T-helper 2 cell treated with Interferon-gamma antibody and Interleukin-4, amounts not matched to agents 5 μg/mL and 100 μg/mL, for 36 hours (primary cell): Measurements from ENCODE around the gene ANKRD2.

ENCODE experiments used
- DNase-seq: peaks from one replicate; pipeline ENCODE4 v3.0.0; 2021; ENCODE audit warnings: low spot score
- H3K27ac Mint-ChIP-seq: one replicate; pipeline ENCODE4 v1.8.0; 2021; ENCODE audit warnings: mild to moderate bottlenecking, mixed read lengths
- H3K27me3 Mint-ChIP-seq: one replicate; pipeline ENCODE4 v1.8.0; 2021; ENCODE audit warnings: low read depth, mixed read lengths
- H3K36me3 Mint-ChIP-seq: one replicate; pipeline ENCODE4 v1.8.0; 2021; ENCODE audit warnings: low read depth, mixed read lengths
- H3K4me1 Mint-ChIP-seq: one replicate; pipeline ENCODE4 v1.8.0; 2021; ENCODE audit warnings: low read depth, mixed read lengths
- H3K4me3 Mint-ChIP-seq: one replicate; pipeline ENCODE4 v1.8.0; 2022; ENCODE audit warnings: mild to moderate bottlenecking, moderate library complexity, mixed read lengths
- H3K9me3 Mint-ChIP-seq: one replicate; pipeline ENCODE4 v1.8.0; 2021; ENCODE audit warnings: mixed read lengths

Gene ANKRD2

GRCh38 chr10:97589479-97589878 is 16.9 kb downstream of the ANKRD2 start, which contains the start of gene C10orf62:
Gene C10orf62 (plus strand): TSS chr10:97589721. CDS start chr10:97589898, 177 bp downstream.
- no peak within 1 kb of the TSS for H3K27ac Mint-ChIP-seq
- no peaks in the 10 kb centered on the region for H3K36me3 Mint-ChIP-seq

DNA sequence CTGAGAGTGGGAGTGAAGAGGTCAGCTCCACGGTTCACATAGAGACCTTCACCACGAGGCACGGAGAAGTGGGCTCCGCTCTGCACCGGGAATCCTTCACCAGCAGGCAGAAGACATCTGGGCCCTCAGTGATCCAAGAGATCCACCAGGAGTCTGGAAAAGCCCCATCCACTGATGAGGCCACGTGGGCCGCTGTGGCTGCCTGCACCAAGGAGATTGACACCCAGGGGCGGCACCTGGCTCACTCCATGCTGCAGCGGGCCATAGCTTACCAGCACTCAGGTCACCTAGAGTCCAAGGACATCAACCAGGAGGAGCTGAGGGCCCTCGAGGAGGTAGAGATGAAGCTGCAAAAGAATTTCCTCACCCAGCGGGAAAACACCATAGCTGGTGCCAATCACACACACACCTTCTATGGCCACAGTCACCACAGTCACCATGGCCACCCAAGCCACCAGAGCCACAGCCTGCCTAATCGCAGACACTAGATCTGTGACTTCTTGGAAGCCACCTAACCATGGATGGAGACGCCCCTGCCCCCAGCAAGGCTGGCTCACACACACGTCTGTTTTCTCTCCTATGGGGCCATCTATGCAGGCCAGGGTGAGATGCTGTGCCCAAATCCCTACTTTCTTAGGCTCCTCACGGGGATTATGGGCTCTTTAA is 17.6 kb downstream of the ANKRD2 start:
- no peak for DNase-seq
- no peak overlapping the region for H3K27ac Mint-ChIP-seq
- no peak overlapping the region for H3K4me3 Mint-ChIP-seq
- no peaks in the 10 kb centered on the region for H3K9me3 Mint-ChIP-seq
- no peaks in the 10 kb centered on the region for H3K36me3 Mint-ChIP-seq
- H3K4me1 Mint-ChIP-seq = no peaks in the 10 kb centered on the region
- no peaks in the 10 kb centered on the region for H3K27me3 Mint-ChIP-seq

More at GRCh38 chr10:97589479-97589878, 16.9 kb downstream of the ANKRD2 start, which contains the start of gene C10orf62:
- DNase-seq = no peak
- Mint-ChIP-seq H3K27me3 (no peaks in the 10 kb centered on the region), H3K4me3 (no peak within 1 kb of the TSS), H3K9me3 (no peaks in the 10 kb centered on the region), H3K4me1 (no peaks in the 10 kb centered on the region)

GRCh38 chr10:97590748-97591495 is 18.3 kb downstream of the ANKRD2 start:
- no peak overlapping the region for H3K27ac Mint-ChIP-seq
- H3K4me1 Mint-ChIP-seq = no peaks in the 10 kb centered on the region
- no peak overlapping the region for H3K4me3 Mint-ChIP-seq
- no peaks in the 10 kb centered on the region for H3K27me3 Mint-ChIP-seq
- H3K9me3 Mint-ChIP-seq = no peaks in the 10 kb centered on the region
- H3K36me3 Mint-ChIP-seq = no peaks in the 10 kb centered on the region
- DNase-seq = no peak

DNA sequence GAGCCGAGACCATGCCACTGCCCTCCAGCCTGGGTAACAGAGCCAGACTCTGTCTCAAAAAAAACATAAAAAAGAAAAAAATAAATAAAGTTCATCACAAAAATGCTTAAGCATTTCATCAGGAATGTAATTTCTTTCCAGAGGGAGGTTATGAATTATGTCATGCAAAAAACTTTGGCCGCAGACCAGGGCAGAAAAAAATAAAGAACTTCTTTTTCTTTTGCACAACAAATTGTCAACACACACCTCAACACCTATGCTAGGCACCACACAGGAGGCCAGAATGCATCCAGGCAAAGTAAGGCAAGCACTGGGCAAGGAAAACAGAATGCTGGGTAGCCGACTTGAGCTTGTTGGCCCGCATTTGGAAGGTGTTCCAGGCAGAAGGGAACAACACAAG is 20.8 kb downstream of the ANKRD2 start:
- Mint-ChIP-seq H3K4me3 (no peak overlapping the region), H3K27ac (no peak overlapping the region), H3K9me3 (no peaks in the 10 kb centered on the region), H3K27me3 (no peaks in the 10 kb centered on the region), H3K4me1 (no peaks in the 10 kb centered on the region), H3K36me3 (no peaks in the 10 kb centered on the region)
- no peak for DNase-seq

DNA sequence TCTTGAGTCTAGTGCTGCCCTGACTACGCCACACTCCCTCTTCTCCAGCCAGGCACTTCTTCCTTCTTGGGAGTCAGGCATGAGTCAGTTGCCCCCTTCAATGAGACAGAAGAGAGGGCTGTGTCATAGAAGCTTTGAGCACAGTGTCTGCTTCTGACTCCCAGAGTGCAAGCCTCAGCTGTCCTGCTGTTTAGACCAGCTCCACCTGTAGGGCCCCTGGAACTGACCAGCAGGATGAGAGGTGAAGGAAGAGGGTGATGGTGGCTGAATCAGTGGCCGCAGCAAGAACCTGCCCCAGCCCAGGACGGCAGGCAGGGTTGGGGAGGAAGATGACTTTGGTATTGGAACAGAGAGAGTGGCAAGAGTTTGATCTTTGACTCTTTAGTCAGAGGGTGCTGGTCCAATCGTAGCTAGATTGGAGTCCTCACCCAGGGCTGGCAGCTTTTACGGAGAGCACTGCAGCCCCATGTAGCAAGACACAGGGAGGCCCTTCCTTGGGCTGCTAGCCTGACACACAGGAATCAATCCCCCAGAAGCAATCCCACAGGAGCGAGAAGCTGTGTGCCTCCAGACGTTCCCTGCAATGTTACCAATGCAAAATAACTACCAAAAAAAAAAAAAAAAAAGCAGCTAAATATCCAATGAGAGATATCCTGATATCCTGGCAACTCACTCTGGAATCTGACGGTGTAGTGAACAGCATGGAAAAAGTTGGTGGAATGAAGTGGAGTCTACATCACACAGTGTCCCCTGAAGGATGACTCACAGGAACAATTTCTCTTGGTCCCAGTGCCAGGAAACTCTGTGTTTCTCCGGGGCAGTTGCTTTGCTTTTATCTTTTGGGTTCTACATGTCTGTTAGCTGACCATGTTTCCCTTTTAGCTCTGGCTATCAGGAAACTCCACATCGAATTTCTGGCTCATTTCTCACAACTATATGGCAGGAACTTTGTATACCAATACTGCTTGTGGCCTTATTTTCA is 23.8 kb downstream of the ANKRD2 start:
- Mint-ChIP-seq H3K9me3 (no peaks in the 10 kb centered on the region), H3K4me3 (no peak overlapping the region), H3K36me3 (no peaks in the 10 kb centered on the region), H3K27ac (no peak overlapping the region), H3K27me3 (no peaks in the 10 kb centered on the region), H3K4me1 (no peaks in the 10 kb centered on the region)
- DNase-seq = no peak

GRCh38 chr10:97597778-97598177 is 25.2 kb downstream of the ANKRD2 start:
- Mint-ChIP-seq H3K27me3 (no peaks in the 10 kb centered on the region), H3K4me3 (no peak overlapping the region), H3K9me3 (no peaks in the 10 kb centered on the region), H3K36me3 (no peaks in the 10 kb centered on the region), H3K27ac (no peak overlapping the region), H3K4me1 (no peaks in the 10 kb centered on the region)
- no peak for DNase-seq

DNA sequence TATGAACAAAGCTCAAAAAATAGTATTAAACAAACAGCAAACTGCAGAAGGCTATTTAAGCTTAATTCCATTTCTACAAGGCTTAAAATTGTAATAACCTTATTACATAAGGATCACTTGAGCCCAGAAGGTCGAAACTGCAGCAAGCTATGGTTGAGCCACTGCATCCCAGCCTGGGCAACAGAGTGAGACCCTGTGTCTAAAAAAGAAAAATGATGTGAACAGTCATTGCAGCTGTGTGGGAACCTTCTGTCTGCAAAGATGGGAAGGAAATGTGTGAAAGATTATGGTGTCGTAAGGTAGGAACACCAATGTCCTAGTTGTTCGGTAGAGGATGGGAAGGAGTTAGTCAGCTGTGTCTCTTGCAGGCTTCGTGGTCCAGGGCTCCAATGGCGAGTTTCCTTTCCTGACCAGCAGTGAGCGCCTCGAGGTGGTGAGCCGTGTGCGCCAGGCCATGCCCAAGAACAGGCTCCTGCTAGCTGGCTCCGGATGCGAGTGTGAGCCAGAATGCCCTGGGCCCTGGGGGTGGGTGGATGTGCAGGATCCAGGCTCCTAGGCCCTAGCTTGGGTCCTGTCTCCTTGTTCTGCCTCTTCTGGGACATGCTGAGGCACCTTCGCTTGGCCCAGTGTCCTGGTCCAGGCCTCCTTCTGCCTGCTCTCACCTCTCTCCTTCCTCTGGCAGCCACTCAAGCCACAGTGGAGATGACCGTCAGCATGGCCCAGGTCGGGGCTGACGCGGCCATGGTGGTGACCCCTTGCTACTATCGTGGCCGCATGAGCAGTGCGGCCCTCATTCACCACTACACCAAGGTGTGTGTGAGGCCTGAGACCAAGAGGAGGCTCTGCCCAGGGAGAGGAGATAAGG is 26.1 kb downstream of the ANKRD2 start:
- no peak for DNase-seq
- no peaks in the 10 kb centered on the region for H3K36me3 Mint-ChIP-seq
- no peak overlapping the region for H3K27ac Mint-ChIP-seq
- H3K9me3 Mint-ChIP-seq = no peaks in the 10 kb centered on the region
- no peaks in the 10 kb centered on the region for H3K4me1 Mint-ChIP-seq
- no peaks in the 10 kb centered on the region for H3K27me3 Mint-ChIP-seq
- no peak overlapping the region for H3K4me3 Mint-ChIP-seq

DNA sequence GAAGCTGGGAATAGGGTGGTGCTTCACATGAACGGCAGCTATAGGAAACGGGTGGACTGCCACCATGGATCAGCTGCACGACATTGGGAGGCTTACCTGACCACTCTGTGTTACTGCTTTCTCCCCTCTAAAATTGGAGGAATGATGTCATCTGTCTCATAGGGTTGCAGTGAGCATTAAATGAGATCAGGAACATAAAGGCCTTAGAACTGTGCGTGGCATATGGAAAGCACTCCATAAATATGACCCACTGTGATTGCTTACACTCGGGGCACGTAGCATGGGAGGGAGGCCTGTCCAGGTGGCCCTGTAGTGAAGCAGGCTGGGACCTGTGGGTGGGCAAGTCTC is 26.7 kb downstream of the ANKRD2 start:
- Mint-ChIP-seq H3K27me3 (no peaks in the 10 kb centered on the region), H3K36me3 (no peaks in the 10 kb centered on the region), H3K4me3 (no peak overlapping the region), H3K9me3 (no peaks in the 10 kb centered on the region), H3K27ac (no peak overlapping the region), H3K4me1 (no peaks in the 10 kb centered on the region)
- no peak for DNase-seq

DNA sequence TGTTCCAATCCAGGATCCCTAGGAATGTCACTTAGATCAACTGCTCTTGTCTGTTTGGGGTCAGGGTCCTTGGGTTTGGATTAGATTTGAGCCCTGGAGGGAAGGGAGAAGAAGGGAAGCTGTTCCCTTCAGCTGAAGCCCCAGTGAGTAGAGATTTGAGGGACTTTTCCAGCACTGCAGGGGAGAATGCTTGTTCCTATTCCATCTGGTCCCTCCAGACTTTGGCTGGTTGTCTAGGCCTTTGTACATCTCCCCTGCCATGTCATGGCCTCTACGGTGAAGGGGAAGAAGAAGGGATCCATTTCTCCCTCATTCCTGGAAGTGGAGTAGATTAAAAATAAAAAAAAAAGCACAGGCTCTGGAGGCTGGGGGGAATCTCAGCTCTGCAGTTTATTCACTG is 28.0 kb downstream of the ANKRD2 start:
- H3K4me3 Mint-ChIP-seq = no peak overlapping the region
- no peaks in the 10 kb centered on the region for H3K27me3 Mint-ChIP-seq
- no peaks in the 10 kb centered on the region for H3K9me3 Mint-ChIP-seq
- H3K4me1 Mint-ChIP-seq = no peaks in the 10 kb centered on the region
- no peaks in the 10 kb centered on the region for H3K36me3 Mint-ChIP-seq
- no peak overlapping the region for H3K27ac Mint-ChIP-seq
- DNase-seq = no peak

DNA sequence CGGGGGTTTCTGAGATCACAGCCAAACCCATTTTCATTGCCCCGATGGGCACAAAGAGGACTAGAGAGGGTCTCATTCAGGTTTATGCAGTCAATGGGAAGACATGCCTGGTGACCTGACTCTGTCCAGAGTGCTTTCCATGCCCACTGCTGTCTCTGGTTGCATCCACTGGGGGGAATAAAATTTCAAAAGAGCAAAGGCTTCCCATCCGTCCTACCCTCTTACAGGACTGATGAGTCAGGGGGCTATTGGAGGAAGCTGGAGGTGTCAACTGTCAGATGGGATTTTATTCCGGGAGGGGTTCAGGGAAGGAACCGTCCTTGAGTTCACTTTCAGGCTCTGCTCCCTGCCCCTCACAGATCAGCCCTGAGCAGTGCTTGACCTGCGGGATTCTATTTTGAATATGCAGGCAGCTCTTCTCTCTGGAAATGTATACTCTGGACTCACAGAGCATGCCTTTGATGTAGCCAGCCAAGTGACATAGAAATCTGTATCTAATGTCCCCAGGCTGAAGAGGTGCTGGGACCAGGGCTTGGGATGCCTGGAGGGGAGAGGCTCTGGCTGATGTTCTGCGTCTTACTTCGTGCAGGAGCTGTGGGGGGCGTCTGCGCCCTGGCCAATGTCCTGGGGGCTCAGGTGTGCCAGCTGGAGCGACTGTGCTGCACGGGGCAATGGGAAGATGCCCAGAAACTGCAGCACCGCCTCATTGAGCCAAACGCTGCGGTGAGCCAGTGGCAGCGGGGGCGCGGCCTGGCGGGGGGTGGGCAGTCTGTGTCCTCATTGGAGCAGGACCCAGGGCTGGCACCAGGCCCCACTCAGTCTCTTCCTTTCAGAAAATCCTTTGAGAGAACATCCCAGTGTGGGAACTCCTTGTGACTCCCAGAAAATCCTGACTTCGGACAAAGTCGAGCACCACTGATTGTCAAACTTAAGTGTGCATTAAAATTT is 29.0 kb downstream of the ANKRD2 start:
- DNase-seq = no peak
- Mint-ChIP-seq H3K27me3 (peaks cover 2% of the 10 kb centered on the region), H3K4me3 (no peak overlapping the region)

GRCh38 chr10:97607095-97607636 is 34.6 kb downstream of the ANKRD2 start:
- H3K9me3 Mint-ChIP-seq = no peaks in the 10 kb centered on the region
- H3K27ac Mint-ChIP-seq = no peak overlapping the region
- no peak overlapping the region for H3K4me3 Mint-ChIP-seq
- H3K4me1 Mint-ChIP-seq = no peaks in the 10 kb centered on the region
- H3K27me3 Mint-ChIP-seq = peaks cover 2% of the 10 kb centered on the region
- no peaks in the 10 kb centered on the region for H3K36me3 Mint-ChIP-seq
- DNase-seq = no peak

More for the DNA sequence above, 29.0 kb downstream of the ANKRD2 start:
- no peaks in the 10 kb centered on the region for H3K4me1 Mint-ChIP-seq
- H3K36me3 Mint-ChIP-seq = no peaks in the 10 kb centered on the region
- no peaks in the 10 kb centered on the region for H3K9me3 Mint-ChIP-seq
- H3K27ac Mint-ChIP-seq = no peak overlapping the region

GRCh38 chr10:97608991-97609561 is 36.5 kb downstream of the ANKRD2 start:
- Mint-ChIP-seq H3K4me1 (no peaks in the 10 kb centered on the region), H3K36me3 (no peaks in the 10 kb centered on the region), H3K27ac (no peak overlapping the region), H3K9me3 (no peaks in the 10 kb centered on the region), H3K4me3 (no peak overlapping the region), H3K27me3 (peaks cover 2% of the 10 kb centered on the region)
- no peak for DNase-seq
